Measurements from ENCODE around the gene PPP2R3C.

PPP2R3C gene

GRCh38 chr14:35147186-35147585 is 25.4 kb upstream of the PPP2R3C start:
- H3K4me3 ChIP-seq (ENCODE audit: low read length), result no peak overlapping the region
- DNase-seq (ENCODE audit: low read depth), result no peak
- no peak for TF ChIP-seq CTCF (IDR thresholded peaks at IDR 0.05; ENCODE audit: insufficient read depth, low read depth, low read length, missing control alignments)

GRCh38 chr14:35146711-35147149 is 24.9 kb upstream of the PPP2R3C start:
- TF ChIP-seq CTCF (IDR thresholded peaks at IDR 0.05; ENCODE audit: insufficient read depth, low read depth, low read length, missing control alignments), result no peak
- no peak overlapping the region for H3K4me3 ChIP-seq (ENCODE audit: low read length)
- no peak for DNase-seq (ENCODE audit: low read depth)

GRCh38 chr14:35144029-35144428 is 22.2 kb upstream of the PPP2R3C start:
- no peak overlapping the region for H3K4me3 ChIP-seq (ENCODE audit: low read length)
- TF ChIP-seq CTCF (IDR thresholded peaks at IDR 0.05; ENCODE audit: insufficient read depth, low read depth, low read length, missing control alignments), result no peak
- no peak for DNase-seq (ENCODE audit: low read depth)

- no peak overlapping the region for H3K4me3 ChIP-seq (ENCODE audit: low read length)
- no peak for TF ChIP-seq CTCF (IDR thresholded peaks at IDR 0.05; ENCODE audit: insufficient read depth, low read depth, low read length, missing control alignments)
- DNase-seq (ENCODE audit: low read depth), result peak; percentile 36
Observed at GRCh38 chr14:35140718-35141581, 19.2 kb upstream of the PPP2R3C start.

- TF ChIP-seq CTCF (IDR thresholded peaks at IDR 0.05; ENCODE audit: insufficient read depth, low read depth, low read length, missing control alignments), result no peak
- H3K4me3 ChIP-seq (ENCODE audit: low read length), result no peak overlapping the region
Observed at GRCh38 chr14:35138585-35138984, 16.8 kb upstream of the PPP2R3C start.

GRCh38 chr14:35134329-35135123 is 12.7 kb upstream of the PPP2R3C start:
- TF ChIP-seq CTCF (IDR thresholded peaks at IDR 0.05; ENCODE audit: insufficient read depth, low read depth, low read length, missing control alignments), result no peak
- H3K4me3 ChIP-seq (ENCODE audit: low read length), result no peak overlapping the region
- no peak for DNase-seq (ENCODE audit: low read depth)

More at GRCh38 chr14:35138585-35138984, 16.8 kb upstream of the PPP2R3C start:
- DNase-seq (ENCODE audit: low read depth), result no peak

Data from epithelial cell of esophagus (primary cell).